Left lung (tissue), 10 donors: ENCODE measurements around the gene IFIT1. TPM values are rescaled to one million over a fixed set of nuclear protein-coding genes. Genes with fewer than 3 reads are reported as not detected.
A peak's percentile ranks its signal among the peaks of the same experiment; 100 is the strongest.
"Not testable (repeated sequence)": the region's sequence is repeated elsewhere in the genome, so short reads cannot be mapped to it uniquely, and the experiment has no call there.

Experiments used
- ATAC-seq: fragments of 200-7000 bp; cut with Tn5 transposase; one replicate; pipeline ENCODE4 v1.9.1; 2020; ENCODE audit warnings: moderate library complexity
- DNase-seq, 4 donors: peaks; one replicate each; pipeline ENCODE4 v3.0.0-alpha.2; 2013 to 2020
- H3K27ac ChIP-seq, 2 donors: fragments of 200-600 bp; sonication (generic) in 1 of 2; one replicate each; pipeline versions ENCODE4 v1.5.0 to v1.8.0; 2020 to 2021
- H3K27me3 ChIP-seq, 2 donors: fragments of 200-600 bp; sonication (generic) in 1 of 2; one replicate each; pipeline versions ENCODE4 v1.5.0 to v1.8.0; 2020 to 2021
- H3K36me3 ChIP-seq, 2 donors: fragments of 200-600 bp; sonication (generic) in 1 of 2; one replicate each; pipeline versions ENCODE4 v1.5.0 to v1.8.0; 2020 to 2021
- H3K4me1 ChIP-seq, 2 donors: fragments of 200-600 bp; one replicate each; pipeline ENCODE4 v1.8.0; 2021
- H3K4me3 ChIP-seq, 2 donors: fragments of 200-600 bp; sonication (generic) in 1 of 2; one replicate each; pipeline versions ENCODE4 v1.5.0 to v1.8.0; 2020 to 2021; ENCODE audit warnings: mild to moderate bottlenecking in 1 of 2
- H3K9me3 ChIP-seq, 2 donors: fragments of 200-600 bp; sonication (generic) in 1 of 2; one replicate each; pipeline versions ENCODE4 v1.5.0 to v1.8.0; 2020 to 2021
- CTCF ChIP-seq, 2 donors: fragments of 200-600 bp; sonication (generic) in 1 of 2; IDR thresholded peaks; one replicate each; pipeline versions ENCODE4 v1.5.0 to v1.8.0; 2021; ENCODE audit warnings: antibody characterized with exemption in 2 of 2
- intact Hi-C, 2 donors: fragments of 100-400 bp; cut with DNase I; formaldehyde crosslinking; loops; one replicate each; pipeline versions ENCODE4 v1.11.2 to v1.14.2; 2022
- polyA plus RNA-seq, 6 donors: library from polyadenylated mRNA; unstranded; fragments of 120-200 nt; gene quantifications; one replicate each; pipeline ENCODE4 v1.2.1, GENCODE V29; 2013; ENCODE audit not compliant: insufficient read length in 6 of 6
- total RNA-seq, 2 donors: library from RNA; stranded (reverse); fragmentation: NEBNext Ultra II Directional; extraction: Animal tissue kit (Norgen Biotek cat#: 25700); gene quantifications; one replicate each; pipeline ENCODE4 v1.2.1, GENCODE V29; 2021
- donor health status: DM: no; HTN: yes; CAD: no.
- donor health status: DM: no; HTN: no; CAD: no.

The IFIT1 gene
- total and polyA plus RNA-seq, 8 donors = 12.6 to 34.8 (median 21.8) TPM

GRCh38 chr10:89403043-89403442 is 10.6 kb downstream of the IFIT1 start:
- Histone ChIP-seq H3K36me3 (peaks cover 0 to 18% of the 10 kb centered on the region in 2 donors), H3K27ac (no peak overlapping the region), H3K9me3 (no peaks in the 10 kb centered on the region), H3K4me1 (peaks cover 0 to 2% of the 10 kb centered on the region in 2 donors), H3K4me3 (no peak overlapping the region), H3K27me3 (no peaks in the 10 kb centered on the region)
- no peak for DNase-seq
- no peak for ATAC-seq
- no peak for TF ChIP-seq CTCF (IDR thresholded peaks at IDR 0.05)
- intact Hi-C loops = no loop called here

- Histone ChIP-seq H3K36me3 (peaks cover 0 to 18% of the 10 kb centered on the region in 2 donors), H3K27me3 (no peaks in the 10 kb centered on the region), H3K27ac (no peak overlapping the region), H3K4me3 (no peak overlapping the region), H3K4me1 (no peaks in the 10 kb centered on the region), H3K9me3 (no peaks in the 10 kb centered on the region)
- peak; percentile 81 for ATAC-seq
- TF ChIP-seq CTCF (IDR thresholded peaks at IDR 0.05) = no peak
- peak in 3 of 4 donors; percentile 53 to 74 (median 54) for DNase-seq
- intact Hi-C loops = no loop called here
Measured at GRCh38 chr10:89404104-89405047, 12.0 kb downstream of the IFIT1 start.

- H3K9me3 ChIP-seq, H3K27me3 ChIP-seq, H3K27ac ChIP-seq, ATAC-seq, H3K4me1 ChIP-seq, DNase-seq, intact Hi-C loops, H3K4me3 ChIP-seq: not testable (repeated sequence)
- H3K36me3 ChIP-seq = peaks cover 0 to 18% of the 10 kb centered on the region in 2 donors
Measured at GRCh38 chr10:89406178-89406577, 13.8 kb downstream of the IFIT1 start.

- H3K4me1 ChIP-seq, ATAC-seq, H3K27ac ChIP-seq, H3K9me3 ChIP-seq, DNase-seq, H3K27me3 ChIP-seq, H3K4me3 ChIP-seq, intact Hi-C loops: not testable (repeated sequence)
- peaks cover 0 to 12% of the 10 kb centered on the region in 2 donors for H3K36me3 ChIP-seq
Measured at GRCh38 chr10:89407792-89408191, 15.4 kb downstream of the IFIT1 start.

- intact Hi-C loops, H3K27ac ChIP-seq, H3K4me1 ChIP-seq, H3K9me3 ChIP-seq, DNase-seq, H3K27me3 ChIP-seq, H3K4me3 ChIP-seq, H3K36me3 ChIP-seq, ATAC-seq: not testable (repeated sequence)
Measured at GRCh38 chr10:89409282-89409681, 16.9 kb downstream of the IFIT1 start.

- H3K27me3 ChIP-seq, H3K27ac ChIP-seq, ATAC-seq, H3K9me3 ChIP-seq, H3K4me3 ChIP-seq, H3K36me3 ChIP-seq, intact Hi-C loops, DNase-seq: not testable (repeated sequence)
- peaks cover 2 to 10% of the 10 kb centered on the region in 2 donors for H3K4me1 ChIP-seq
Measured at GRCh38 chr10:89410551-89410950, 18.1 kb downstream of the IFIT1 start.

GRCh38 chr10:89411135-89411534 is 18.7 kb downstream of the IFIT1 start:
- peaks cover 7 to 16% of the 10 kb centered on the region in 2 donors for H3K4me1 ChIP-seq
- H3K4me3 ChIP-seq, H3K27ac ChIP-seq, H3K36me3 ChIP-seq, ATAC-seq, H3K9me3 ChIP-seq, DNase-seq, intact Hi-C loops, H3K27me3 ChIP-seq: not testable (repeated sequence)

GRCh38 chr10:89412276-89412675 is 19.9 kb downstream of the IFIT1 start:
- peaks cover 14 to 28% of the 10 kb centered on the region in 2 donors for H3K4me1 ChIP-seq
- H3K9me3 ChIP-seq, H3K27ac ChIP-seq, H3K4me3 ChIP-seq, ATAC-seq, DNase-seq, H3K27me3 ChIP-seq, intact Hi-C loops, H3K36me3 ChIP-seq: not testable (repeated sequence)
